H1 (cell line): Measurements from ENCODE around the gene NOSIP. TPM values are rescaled to one million over a fixed set of nuclear protein-coding genes. Genes with fewer than 3 reads are reported as not detected.

ENCODE experiments used
- SIX5 ChIP-seq: IDR thresholded peaks from 2 replicates; pipeline ENCODE4 v1.6.1; 2011; ENCODE audit warnings: mild to moderate bottlenecking, low read depth, low read length
- USF2 ChIP-seq: IDR thresholded peaks from 2 replicates; pipeline ENCODE4 v1.6.1; 2011; ENCODE audit warnings: low read length, improper control_type of control experiment
- YY1 ChIP-seq: IDR thresholded peaks from 2 replicates; pipeline ENCODE4 v1.6.1; 2011; ENCODE audit warnings: low read depth, mild to moderate bottlenecking, low read length
- polyA plus RNA-seq, 7 experiments: library from polyadenylated mRNA; depleted of rRNA in 3 of 7; stranded (reverse) in 5 of 7; unstranded in 2 of 7; fragments of >200 nt in 5 of 7; fragments of 200-250 nt in 2 of 7; gene quantifications; 1 replicate in 5 of 7; 2 replicates in 1 of 7; 4 replicates in 1 of 7; pipeline versions ENCODE4 v1.2.1 to v1.2.3, GENCODE V29; 2011 to 2013; ENCODE audit warnings: missing spikeins in 2 of 7, mixed read lengths in 2 of 7
- total RNA-seq: library from RNA; stranded (reverse); fragmentation: NEBNext Ultra II Directional; extraction: Animal tissue kit (Norgen Biotek cat#: 25700); gene quantifications from 2 replicates; pipeline ENCODE4 v1.2.1, GENCODE V29; 2021

The NOSIP gene
- total and polyA plus RNA-seq, 2 of the 8 experiments (the other 6 are each of a cell fraction or from before 2014, with no cell fraction given) = 85.1 to 192 TPM

- TF ChIP-seq USF2 (no peak), SIX5 (no peak), YY1 (no peak)
Measured at GRCh38 chr19:49520705-49521319, 59.5 kb downstream of the NOSIP start (continued).
